Measurements from ENCODE around the gene RALGAPA2.

RALGAPA2 gene

DNA sequence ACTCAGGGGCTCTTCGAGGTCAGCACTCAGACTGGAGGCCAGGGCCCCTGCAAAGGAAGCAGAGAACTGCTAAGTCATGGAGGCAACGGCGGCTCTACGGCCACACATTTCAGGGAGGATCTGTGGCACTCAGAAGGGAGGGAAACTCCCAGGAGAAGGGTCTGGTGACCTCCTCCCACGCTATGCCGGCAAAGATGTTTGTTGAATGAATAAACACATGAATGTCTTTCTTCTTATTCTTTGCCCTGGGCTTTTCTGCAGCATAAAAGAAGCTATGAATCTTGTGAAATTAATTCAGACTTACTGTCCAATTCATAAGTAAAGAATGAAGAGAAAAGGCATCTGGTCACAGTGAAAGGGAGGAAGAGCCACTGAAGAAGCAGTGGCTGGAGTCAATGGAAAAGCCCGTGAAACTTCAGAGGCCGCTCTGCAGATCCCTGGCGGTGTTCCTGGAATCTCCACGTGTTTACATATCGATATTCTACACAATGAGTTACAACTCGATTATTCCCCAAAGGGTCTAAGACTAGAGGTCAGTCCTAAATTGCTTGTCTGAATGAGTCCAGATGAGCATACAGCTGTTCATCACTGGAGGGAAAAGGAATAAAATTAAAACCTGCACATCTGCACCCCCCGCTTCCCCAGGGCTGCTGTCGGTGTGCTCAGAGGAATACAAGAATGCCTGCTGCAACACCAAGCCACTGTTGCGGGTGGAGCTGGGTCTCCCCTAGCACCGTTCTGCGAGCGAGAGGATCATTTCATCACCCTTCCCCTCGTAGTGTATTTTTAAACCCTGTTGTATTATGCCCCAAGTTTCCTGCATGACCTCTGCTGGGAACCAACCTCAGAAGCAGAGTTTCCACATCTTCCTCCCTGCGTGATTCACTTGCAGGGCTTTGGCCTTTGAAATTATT, 319.0 kb downstream of the RALGAPA2 start:
- DNase-seq = no peak

DNA sequence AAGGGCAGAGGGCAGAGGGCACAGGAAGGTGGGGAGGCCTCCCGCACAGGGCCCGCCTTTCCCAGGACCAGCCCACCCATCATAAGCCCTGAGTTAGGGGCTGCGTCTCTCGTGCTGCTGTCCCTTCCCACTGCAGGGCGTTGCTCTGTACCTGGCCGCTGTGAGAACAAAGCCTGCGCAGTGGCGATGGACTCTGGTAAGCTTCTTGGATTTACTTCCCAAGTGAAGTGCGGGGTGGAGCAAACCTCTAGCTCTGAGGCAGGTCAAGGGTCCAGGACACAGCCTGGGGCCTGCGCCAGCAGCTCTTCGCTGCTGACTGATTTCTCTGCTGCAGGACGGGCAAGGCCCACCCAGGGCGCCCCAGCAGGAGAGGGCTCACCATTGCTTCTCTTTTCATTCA, 320.7 kb downstream of the RALGAPA2 start:
- no peak for DNase-seq

DNA sequence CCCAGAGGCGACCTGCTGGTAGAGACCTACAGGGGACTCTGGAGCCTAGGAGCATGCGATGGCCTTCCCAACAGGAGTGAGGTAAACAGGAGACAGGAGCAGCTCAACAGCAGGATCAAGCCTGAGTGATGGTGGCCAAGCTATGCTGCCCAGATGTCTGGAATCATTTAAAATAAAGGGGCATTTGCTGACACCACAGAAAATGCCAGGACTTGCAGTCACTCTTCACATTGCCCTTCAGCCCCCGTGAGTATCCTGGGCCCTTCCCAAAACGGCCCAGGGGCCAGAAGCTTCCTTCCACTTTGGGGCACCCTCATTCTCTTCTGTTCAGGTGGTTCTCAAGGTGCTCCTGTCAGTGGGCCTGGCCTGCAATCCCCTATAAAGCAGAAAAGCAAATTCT, 321.3 kb downstream of the RALGAPA2 start:
- no peak for DNase-seq

DNA sequence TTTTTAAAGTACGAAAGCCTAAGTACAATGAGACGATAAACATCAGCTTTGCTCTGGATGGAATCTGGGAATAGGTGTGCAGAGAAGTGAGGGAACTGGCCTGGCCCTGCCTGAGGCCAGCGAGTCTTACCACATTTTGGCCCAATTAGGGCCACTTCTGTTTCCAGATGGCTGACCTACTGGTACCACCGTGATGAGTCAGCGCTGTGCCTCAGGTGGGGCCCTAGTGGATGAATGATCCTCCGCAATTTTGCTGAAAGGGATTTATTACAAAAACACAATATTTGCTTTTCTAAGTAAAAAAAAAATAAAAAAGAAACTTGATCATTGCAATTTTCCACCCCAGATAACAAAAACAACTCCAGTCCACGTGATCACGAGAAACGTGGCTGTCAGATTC, 322.1 kb downstream of the RALGAPA2 start:
- no peak for DNase-seq

DNA sequence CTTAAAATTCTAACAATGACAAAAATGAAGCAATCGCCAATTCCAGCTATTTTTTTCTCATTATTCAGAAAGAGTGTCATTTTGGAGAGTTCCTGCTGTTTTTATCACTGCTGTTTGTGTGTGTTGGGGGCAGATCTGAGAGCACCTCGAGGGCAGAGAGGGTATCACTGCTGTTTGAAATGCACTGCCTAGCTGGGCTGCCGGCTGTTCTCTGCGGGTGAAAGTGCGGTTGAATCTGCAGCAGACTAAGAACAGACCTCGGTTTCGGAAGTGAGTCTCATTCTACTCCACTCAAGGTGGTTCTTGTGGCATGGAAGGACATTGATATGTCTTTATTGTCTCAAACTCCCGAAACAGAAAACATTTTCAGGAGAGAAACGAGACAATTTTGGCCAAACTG, 326.3 kb downstream of the RALGAPA2 start:
- DNase-seq = no peak

DNA sequence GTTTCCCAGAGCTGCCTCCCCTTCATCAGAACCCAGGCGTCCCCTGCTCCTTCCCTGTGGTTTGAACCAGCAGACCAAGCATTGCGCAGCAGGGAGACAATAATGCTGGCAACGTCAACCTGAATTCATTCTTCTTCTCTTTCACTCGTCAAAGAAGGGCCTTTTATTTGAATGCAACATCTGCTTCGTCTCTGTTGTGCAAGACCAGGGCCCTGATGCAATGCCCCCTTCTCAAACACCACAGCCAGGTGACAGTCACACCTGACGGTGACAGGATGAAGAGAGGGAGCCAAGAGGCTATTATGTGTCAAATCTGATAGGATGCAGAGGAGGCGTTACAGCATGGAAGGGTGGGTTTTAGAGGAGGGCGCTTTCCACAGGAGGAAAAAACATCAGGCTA, 336.6 kb downstream of the RALGAPA2 start:
- DNase-seq = peak; percentile 90

DNA sequence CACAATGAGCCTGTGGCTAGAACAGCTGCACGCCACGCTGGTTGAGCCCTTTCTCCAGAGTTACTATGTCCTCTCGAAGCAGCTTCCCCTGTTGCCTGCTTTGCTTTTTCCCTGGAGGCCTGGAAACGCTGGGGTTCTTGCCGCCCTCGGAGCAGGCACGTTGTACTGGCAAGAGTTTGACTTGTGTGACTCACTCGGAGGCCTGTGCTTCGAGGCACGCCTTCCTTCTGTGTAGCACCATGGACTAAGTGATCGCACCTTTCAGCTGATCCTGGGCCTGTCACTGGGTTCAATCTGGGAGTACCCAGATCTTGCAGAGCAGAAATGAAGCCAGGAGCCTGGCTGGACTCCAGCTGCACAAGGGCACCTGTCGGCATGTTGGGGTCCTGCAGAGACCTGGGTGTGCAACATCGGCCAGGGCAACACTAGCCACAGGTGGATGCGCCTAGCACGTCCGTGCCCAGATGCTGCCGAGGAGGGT, 339.3 kb downstream of the RALGAPA2 start:
- no peak for DNase-seq

DNA sequence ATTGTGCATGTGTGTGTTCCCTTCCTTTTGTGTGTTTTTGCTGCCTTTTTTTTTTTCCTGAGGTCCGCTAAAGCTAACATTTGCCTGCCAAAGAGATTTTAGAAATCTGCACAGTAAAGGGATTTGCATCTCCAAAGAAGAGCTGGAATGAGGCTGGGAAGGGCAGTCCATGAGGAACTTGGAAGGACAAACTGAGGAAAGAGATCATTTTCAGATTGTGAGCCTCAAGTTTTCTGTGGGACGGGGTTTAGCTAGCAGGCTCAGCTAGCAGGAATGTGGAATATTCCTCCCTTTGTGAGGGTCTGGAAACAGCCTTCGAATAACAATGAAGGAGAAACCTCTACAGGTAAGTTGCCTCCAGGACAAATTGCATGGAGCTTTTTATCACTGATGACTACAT, 340.8 kb downstream of the RALGAPA2 start:
- no peak for DNase-seq

DNA sequence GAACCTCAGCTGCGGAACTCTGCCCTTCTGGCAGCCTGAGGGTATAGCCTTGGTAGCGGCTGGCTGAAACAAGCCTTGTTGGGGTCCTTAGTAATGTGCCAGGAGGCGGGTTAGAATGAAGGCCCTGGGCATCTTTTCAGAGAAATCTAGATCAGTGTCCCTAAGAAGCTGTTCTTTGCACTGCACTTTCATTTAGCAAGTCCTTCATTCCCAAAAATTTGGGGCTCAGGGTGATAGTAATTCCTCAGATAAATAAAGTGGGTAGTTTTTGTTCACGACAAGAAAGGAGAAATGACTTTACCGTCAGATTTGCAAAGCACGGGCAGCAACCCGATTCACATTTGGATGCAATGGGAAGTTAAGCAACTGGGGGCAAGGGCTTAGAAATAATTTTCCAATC, 341.4 kb downstream of the RALGAPA2 start:
- DNase-seq = no peak

DNA sequence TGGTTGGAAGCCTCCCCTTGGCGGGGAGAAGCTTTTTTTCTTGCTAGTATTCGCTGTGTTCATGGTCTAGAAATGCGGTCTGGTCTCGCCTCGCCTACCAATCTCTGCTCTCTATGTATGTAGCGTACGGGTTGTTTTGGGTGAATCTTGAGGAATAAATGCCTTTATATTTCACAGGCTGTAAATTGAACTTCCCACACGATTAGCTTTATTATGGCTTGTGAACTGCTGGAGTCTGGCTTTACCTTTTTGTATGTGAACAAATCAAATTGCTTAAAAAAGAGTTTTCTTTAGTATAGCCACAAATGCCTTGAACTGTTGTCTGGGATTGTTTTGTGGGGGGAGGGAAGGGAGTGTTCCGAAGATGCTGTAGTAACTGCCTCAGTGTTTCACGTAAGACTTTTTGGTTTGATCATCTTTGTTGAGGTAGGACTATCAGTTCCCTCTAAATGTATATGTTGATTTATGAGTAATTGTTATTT, 342.3 kb downstream of the RALGAPA2 start:
- no peak for DNase-seq

DNA sequence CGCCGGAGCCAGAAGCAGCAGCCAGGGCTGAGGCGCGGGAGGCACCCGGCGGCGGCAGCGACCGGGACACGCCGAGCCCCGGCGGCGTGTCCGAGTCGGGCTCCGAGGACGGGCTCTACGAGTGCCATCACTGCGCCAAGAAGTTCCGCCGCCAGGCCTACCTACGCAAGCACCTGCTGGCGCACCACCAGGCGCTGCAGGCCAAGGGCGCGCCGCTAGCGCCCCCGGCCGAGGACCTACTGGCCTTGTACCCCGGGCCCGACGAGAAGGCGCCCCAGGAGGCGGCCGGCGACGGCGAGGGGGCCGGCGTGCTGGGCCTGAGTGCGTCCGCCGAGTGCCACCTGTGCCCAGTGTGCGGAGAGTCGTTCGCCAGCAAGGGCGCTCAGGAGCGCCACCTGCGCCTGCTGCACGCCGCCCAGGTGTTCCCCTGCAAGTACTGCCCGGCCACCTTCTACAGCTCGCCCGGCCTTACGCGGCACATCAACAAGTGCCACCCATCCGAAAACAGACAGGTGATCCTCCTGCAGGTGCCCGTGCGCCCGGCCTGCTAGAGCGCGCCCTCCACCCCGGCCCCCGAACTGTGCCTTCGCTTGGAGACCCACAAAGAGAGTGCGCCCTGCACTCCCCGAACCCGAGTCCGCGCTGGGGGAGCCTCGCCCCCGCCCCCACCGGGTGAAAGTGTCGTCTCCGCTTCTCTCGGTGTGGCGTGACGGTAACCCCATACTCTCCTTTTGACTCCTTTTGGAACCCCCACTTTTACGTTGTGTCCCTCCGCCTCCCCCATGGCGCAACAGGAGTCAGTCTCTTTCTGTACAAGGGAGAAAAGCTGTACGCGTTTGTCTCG, 343.0 kb downstream of the RALGAPA2 start:
- no peak for DNase-seq

DNA sequence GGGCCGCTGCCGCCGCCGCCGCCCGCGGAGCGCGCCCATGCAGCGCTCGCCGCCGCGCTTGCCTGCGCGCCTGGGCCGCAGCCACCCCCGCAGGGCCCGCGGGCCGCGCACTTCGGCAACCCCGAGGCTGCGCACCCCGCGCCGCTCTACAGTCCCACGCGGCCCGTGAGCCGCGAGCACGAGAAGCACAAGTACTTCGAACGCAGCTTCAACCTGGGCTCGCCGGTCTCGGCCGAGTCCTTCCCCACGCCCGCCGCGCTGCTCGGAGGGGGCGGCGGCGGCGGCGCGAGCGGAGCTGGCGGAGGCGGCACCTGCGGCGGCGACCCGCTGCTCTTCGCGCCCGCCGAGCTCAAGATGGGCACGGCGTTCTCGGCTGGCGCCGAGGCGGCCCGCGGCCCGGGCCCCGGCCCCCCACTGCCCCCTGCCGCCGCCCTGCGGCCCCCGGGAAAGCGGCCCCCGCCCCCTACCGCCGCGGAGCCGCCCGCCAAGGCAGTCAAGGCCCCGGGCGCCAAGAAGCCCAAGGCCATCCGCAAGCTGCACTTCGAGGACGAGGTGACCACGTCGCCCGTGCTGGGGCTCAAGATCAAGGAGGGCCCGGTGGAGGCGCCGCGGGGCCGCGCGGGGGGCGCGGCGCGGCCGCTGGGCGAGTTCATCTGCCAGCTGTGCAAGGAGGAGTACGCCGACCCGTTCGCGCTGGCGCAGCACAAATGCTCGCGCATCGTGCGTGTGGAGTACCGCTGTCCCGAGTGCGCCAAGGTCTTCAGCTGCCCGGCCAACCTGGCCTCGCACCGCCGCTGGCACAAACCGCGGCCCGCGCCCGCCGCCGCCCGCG, 343.8 kb downstream of the RALGAPA2 start:
- DNase-seq = no peak

DNA sequence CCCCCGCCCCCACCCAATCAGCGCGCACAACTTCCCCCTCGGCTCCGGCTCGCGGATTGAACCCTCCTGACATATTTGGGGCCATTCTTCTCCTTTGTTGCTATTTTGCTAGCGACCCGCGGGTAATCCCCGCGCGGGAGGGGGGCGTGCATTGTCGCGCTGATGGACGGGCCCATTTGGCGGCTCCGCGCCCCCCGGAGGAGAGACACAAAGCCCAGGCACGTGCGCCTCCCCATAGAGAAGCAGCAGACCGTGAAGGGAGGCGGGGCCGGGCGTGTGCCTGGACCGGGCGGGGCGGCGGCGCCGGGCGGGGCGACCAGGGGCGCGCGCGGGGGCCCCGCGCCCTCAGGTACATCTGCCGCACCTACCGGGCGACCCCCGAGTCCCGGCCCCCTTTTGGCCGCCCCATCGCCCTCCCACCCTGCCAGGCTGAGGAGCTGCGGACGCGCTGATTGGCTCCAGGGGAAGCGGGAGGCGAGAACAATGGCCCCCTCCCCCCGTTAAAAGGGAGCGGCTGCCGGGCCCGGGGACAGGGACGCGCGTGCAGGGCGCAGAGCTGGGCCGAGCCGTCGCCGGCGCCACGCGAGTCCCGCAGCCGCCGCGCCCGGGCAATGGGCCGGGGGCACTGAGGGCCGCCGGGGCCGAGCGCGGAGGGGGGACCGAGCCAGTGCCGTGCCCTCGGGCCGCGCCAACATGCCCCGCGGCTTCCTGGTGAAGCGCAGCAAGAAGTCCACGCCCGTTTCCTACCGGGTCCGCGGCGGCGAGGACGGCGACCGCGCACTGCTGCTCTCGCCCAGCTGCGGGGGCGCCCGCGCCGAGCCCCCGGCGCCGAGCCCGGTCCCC, 344.6 kb downstream of the RALGAPA2 start, which contains the start of gene INSM1:
Gene INSM1 (plus strand): TSS at position 530 of the 843 bp plus-strand sequence. CDS start 164 bp downstream, at position 694.
- DNase-seq = peak; percentile 92

DNA sequence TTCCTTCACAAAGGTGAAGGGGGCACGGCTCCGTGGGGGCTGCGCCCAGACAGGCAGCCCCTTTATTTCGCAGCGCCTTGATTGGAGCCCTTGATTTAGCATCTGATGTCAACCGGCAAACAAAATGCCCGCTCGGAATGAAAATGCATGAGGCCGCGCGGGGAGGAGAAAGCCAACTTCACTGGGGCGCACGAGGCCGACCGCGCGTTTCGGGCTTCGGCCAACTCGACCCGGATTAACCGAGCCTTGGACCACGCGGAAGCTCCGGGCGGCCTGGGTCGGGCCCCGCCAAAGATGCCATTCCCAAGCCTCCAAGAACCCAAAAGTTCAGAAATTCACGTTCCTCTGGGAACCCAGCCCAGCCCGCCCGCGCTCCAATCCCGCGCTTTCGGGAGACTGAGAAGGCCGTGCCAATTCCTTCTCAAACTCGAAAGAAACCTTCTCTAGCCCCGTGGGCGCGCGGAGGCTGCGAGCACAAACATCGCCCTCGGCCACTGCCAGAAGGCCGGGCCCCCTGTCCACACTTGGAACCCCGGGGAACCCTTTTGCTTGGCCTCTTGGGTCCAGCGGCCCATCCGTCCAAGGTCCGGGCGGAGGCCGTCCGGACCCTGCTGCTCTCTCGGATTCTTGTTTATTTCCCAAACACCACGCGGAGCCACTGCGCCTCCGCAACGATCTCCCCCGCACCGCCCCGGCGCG, 345.4 kb downstream of the RALGAPA2 start:
- no peak for DNase-seq

DNA sequence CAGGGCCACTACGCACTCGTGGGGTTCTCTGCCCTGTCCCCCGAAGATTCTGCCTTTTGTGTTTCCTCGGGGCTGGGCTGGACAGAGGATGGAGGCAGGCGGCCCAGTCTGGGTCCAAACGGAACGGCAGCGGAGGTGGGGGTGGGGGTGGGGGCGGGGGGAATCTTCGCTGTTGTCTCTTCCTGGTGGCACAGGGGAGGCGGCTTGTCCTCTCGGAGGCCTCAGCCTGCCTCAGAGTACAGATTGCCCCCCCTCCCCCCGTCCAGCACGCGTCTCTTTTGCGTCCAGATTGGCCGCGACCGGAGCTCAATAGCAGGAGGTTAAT, 345.9 kb downstream of the RALGAPA2 start:
- DNase-seq = peak; percentile 43

DNA sequence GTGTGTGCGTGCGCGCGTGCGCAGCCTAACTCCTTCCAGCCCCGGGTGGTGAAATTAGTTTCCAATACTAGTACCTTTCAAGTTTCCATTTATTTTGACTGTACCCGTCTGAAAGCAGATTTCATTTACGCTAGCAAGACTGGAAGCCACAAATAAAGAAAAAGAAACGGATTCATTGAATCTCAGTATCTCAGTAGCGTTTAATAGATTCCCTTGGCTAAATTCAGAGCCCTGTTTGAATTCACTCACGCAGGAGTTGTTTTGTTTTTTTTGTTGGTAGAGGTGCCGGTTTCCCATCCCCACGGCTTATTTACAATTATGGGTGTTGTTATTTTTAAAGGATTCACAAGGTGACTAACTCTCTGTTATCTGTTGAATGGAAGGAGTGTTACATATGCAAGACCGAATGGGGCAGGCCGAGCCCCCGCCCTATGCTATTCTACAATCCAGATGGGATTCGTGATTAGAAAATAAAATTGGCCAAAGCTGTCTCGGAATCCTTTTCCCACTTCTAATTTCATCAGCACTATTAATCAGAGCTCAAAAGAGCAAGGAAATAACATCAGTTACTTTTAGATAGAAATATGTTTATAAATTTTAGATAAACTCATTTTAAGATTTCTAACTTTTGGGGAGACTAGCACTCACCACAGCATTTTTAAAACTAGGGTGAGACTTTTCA, 346.8 kb downstream of the RALGAPA2 start:
- peak; percentile 53 for DNase-seq

DNA sequence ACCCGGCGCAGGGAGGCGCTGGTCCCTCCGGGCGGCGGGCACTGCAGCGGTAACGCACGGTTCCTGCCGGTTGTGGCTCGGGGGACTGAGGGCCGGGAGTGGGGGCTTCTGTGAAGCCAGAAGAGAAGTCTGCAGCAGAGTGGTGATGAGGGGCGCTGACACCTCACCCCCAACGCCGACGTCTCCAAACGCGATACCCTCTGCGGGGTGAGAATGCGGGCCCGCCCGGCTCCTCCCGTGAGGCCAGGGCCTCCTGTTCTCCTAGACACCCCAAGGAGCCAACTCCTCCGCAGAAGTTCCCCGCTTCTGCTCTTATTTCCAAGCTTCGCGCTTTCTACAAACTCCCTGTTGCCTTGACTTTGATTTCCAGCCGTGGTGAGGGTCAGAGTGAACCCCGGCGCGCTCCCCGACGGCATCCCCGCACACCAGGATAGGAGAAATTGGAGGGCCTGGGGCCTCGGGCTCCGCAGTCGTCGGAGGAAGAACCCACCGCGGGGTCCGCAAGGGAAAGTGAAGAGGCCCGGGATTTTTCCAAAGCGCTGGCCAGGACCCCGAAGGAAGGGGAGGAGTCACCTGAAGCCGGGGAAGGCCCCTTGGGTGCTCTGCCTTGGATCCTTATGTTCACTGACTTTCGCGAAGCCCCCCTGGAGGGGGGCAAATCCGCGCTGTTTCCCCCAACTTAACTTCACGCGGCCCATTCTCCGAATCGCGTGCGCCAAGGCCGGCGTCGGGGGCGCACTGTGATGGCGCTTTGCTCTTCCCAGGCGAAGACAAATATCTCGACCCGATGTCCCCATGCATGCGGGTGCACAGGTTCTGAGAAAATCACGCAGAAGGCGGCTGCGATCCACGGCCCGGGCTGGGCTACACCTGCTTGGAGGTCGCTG, 347.6 kb downstream of the RALGAPA2 start:
- no peak for DNase-seq

DNA sequence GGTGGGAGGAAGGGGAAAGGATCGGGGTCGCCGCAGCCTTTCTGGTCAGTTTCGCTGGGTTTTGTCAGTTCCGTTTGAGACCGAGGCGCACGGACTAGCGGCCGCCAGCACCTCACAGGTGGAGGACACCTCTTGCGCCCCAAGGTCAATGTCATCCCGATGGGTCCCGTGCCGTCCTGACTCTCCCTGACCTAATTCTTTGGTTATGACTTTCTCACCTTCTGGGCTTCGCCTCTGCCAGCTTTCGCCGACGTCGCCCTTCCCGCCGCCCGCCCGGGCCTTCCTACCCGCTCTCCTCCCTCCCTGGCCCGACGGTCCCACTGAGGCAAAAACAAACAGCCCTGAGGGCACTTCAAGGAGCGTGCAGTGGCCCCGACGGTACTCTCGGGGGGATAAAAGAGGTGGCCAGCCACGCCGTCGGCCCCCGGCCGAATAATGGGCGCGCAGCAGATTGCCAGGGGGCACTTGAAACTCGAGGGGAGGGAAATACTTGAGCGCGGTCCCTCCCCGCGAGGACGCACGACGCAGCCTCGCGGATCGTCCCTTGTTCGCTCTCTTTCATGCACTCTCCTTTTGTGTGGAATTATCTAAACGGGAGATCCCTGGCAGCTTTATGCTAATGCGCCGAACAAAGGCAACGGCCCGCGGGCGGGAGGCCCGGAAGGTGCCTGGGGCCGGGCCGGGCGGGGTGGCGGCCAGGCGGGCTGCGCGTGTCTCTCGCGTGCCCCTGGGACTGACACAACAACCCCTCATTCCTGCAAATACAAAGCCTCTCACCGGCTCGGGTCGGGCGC, 348.4 kb downstream of the RALGAPA2 start:
- peak; percentile 91 for DNase-seq

DNA sequence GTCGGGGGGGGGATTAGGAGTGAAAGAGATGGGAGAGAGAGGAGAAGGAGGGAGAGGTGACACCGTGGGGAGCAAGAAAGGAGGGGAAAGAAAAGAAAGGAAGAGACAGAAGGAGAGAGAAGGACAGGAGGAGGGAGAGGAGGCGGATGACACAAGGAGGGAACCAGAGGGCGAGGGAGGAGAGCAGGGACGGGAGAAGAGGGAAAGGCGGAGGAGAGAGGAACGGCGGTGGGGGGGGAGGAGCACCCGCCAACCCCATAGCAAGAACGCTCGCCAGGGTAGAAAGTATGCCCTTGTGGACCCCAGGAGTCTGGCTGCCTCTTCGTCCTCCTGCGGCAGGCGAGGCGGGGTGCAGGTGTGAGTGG, 349.0 kb downstream of the RALGAPA2 start:
- DNase-seq = peak; percentile 75
